HepG2 (cell line): ENCODE data around the gene NSUN2. TPM values are rescaled to one million over a fixed set of nuclear protein-coding genes. Genes with fewer than 3 reads are reported as not detected.

ENCODE experiments used
- ATAC-seq: fragments of 200-7000 bp; cut with Tn5 transposase; 3 replicates; pipeline ENCODE4 v1.9.1; 2020; ENCODE audit warnings: mild to moderate bottlenecking, moderate library complexity
- BruUV-seq: library from RNA; stranded (reverse); fragments of 400-500 nt; replicated peaks from 2 replicates; lab custom pipeline; 2021; lab: Mats Ljungman, UMichigan
- CTCF ChIA-PET: fragments of 300-600 bp; formaldehyde crosslinking; extraction: SDS; loops from one replicate; lab custom pipeline; 2021; ENCODE audit warnings: low total read pairs, inconsistent platforms, low intra/inter-chr PET ratio; lab: Yijun Ruan, JAX
- POLR2A ChIA-PET: fragments of 350-600 bp; sonication (Branson Sonifier 250); formaldehyde crosslinking; loops from one replicate; lab custom pipeline; 2020; ENCODE audit warnings: antibody characterized with exemption, inconsistent platforms; lab: Yijun Ruan, JAX
- DNase-seq: peaks from one replicate; pipeline ENCODE4 v3.0.0-alpha.2; 2015; ENCODE audit warnings: low spot score
- FAIRE-seq: peaks from 3 replicates; lab custom pipeline; 2011; peaks lifted over from hg19 to GRCh38; lab: Jason Lieb, UNC
- H2AFZ ChIP-seq: one replicate; pipeline ENCODE4 v1.6.1; 2011; ENCODE audit warnings: low read length, inconsistent platforms
- H3K27ac ChIP-seq: fragments of 300-600 bp; 3 replicates; pipeline ENCODE4 v1.8.0; 2011; ENCODE audit warnings: mixed run types, mild to moderate bottlenecking, mixed read lengths, low read length, inconsistent platforms; ENCODE audit not compliant: insufficient read depth; ENCODE audit errors: extremely low read length
- H3K27me3 ChIP-seq, 2 experiments: fragments of 200-600 bp in 1 of 2; 2 replicates in 1 of 2; 3 replicates in 1 of 2; pipeline versions ENCODE4 v1.6.0 to v1.8.0; 2011; ENCODE audit warnings: low read length in 2 of 2, mild to moderate bottlenecking in 2 of 2, moderate library complexity in 2 of 2, inconsistent platforms in 1 of 2; ENCODE audit not compliant: insufficient read depth in 2 of 2, control insufficient read depth in 1 of 2
- H3K36me3 ChIP-seq, 2 experiments: fragments of 200-600 bp in 1 of 2; replicated peaks in 1 of 2; 2 replicates in 1 of 2; 3 replicates in 1 of 2; pipeline versions ENCODE4 v1.5.1 to v1.8.0; 2011; ENCODE audit warnings: low read length in 2 of 2, inconsistent platforms in 1 of 2; ENCODE audit not compliant: insufficient read depth in 2 of 2, control insufficient read depth in 1 of 2
- H3K4me1 ChIP-seq: 2 replicates; pipeline ENCODE4 v1.5.1; 2012; ENCODE audit warnings: low read length, inconsistent platforms; ENCODE audit not compliant: insufficient read depth
- H3K4me2 ChIP-seq: 2 replicates; pipeline ENCODE4 v1.6.0; 2011; ENCODE audit warnings: low read depth, low read length, inconsistent platforms
- H3K4me3 ChIP-seq, 3 experiments: fragments of 200-600 bp in 1 of 3; sonication (generic), shearing (Covaris generic) in 1 of 3; replicated peaks in 1 of 3; 2 replicates each; pipeline ENCODE4 v1.5.1; 2011 to 2016; ENCODE audit warnings: low read length in 3 of 3, inconsistent platforms in 2 of 3, low read depth in 2 of 3, mild to moderate bottlenecking in 2 of 3, control low read depth in 1 of 3, mixed read lengths in 1 of 3; ENCODE audit not compliant: insufficient read depth in 1 of 3
- H3K79me2 ChIP-seq: one replicate; pipeline ENCODE4 v1.6.1; 2011; ENCODE audit warnings: low read length, inconsistent platforms; ENCODE audit not compliant: insufficient read depth
- H3K9ac ChIP-seq: 2 replicates; pipeline ENCODE4 v1.6.0; 2011; ENCODE audit warnings: mild to moderate bottlenecking, low read depth, low read length, inconsistent platforms; ENCODE audit not compliant: insufficient read depth
- H3K9me3 ChIP-seq: 2 replicates; pipeline ENCODE4 v1.5.1; 2012; ENCODE audit warnings: mild to moderate bottlenecking, low read length
- H4K20me1 ChIP-seq: 2 replicates; pipeline ENCODE4 v1.6.0; 2011; ENCODE audit warnings: inconsistent platforms, mild to moderate bottlenecking, low read length, moderate library complexity; ENCODE audit not compliant: insufficient read depth
- ATM ChIP-seq: fragments of 450-650 bp; IDR thresholded peaks from 2 replicates; pipeline ENCODE4 v1.7.1; 2017; ENCODE audit warnings: mild to moderate bottlenecking, borderline replicate concordance
- HNF4G ChIP-seq, 2 experiments: sonication (generic) in 1 of 2; formaldehyde crosslinking in 1 of 2; IDR thresholded peaks; 2 replicates each; pipeline versions ENCODE4 v1.4.0 to v1.6.1; 2011 to 2020; ENCODE audit warnings: borderline replicate concordance in 2 of 2, low read depth in 2 of 2, mild to moderate bottlenecking in 2 of 2, low read length in 1 of 2, missing genetic modification reagents in 1 of 2, moderate library complexity in 1 of 2
- MTA3 ChIP-seq: sonication (generic); formaldehyde crosslinking; IDR thresholded peaks from 2 replicates; pipeline ENCODE4 v1.4.0; 2020; ENCODE audit warnings: missing genetic modification reagents
- ONECUT2 ChIP-seq: sonication (generic); formaldehyde crosslinking; IDR thresholded peaks from 2 replicates; pipeline ENCODE4 v1.4.0; 2020; ENCODE audit warnings: missing genetic modification reagents
- SP4 ChIP-seq: sonication (generic); formaldehyde crosslinking; IDR thresholded peaks from 2 replicates; pipeline ENCODE4 v1.8.1; 2023; ENCODE audit warnings: mild to moderate bottlenecking, missing genetic modification reagents
- SRY ChIP-seq: sonication (generic); formaldehyde crosslinking; IDR thresholded peaks from 2 replicates; pipeline ENCODE4 v1.8.0; 2022; ENCODE audit warnings: mild to moderate bottlenecking, missing genetic modification reagents
- ZNF670 ChIP-seq: sonication (generic); formaldehyde crosslinking; IDR thresholded peaks from 2 replicates; pipeline ENCODE4 v1.8.0; 2022; ENCODE audit warnings: mild to moderate bottlenecking, missing genetic modification reagents, borderline replicate concordance
- WGBS: methylation state at CpG from one replicate; pipeline ENCODE4 v1.1.6; 2017; ENCODE audit warnings: low lambda C conversion rate; 5-methylcytosine and 5-hydroxymethylcytosine counted together
- in situ Hi-C: cut with HindIII; loops from 2 replicates; pipeline ENCODE4 v1.10.0; 2017; ENCODE audit warnings: low pct_unique_long_range_greater_than_20kb; ENCODE audit not compliant: extremely low pct_ligation_motif_present
- intact Hi-C: fragments of 100-400 bp; cut with micrococcal nuclease; formaldehyde crosslinking; loops from one replicate; pipeline ENCODE4 v1.10.0; 2022; ENCODE audit not compliant: unreplicated experiment
- polyA plus RNA-seq, 8 experiments: library from polyadenylated mRNA; depleted of rRNA in 3 of 8; stranded (reverse) in 7 of 8; unstranded in 1 of 8; fragments of >200 nt; fragmentation: Illumina TruSeq in 4 of 8; extraction: Trizol in 4 of 8; gene quantifications; 2 replicates each; pipeline versions ENCODE4 v1.2.1 to v1.2.3, GENCODE V29; 2011 to 2016; ENCODE audit warnings: low read depth in 4 of 8, missing spikeins in 1 of 8, mixed read lengths in 1 of 8; ENCODE audit not compliant: insufficient read depth in 1 of 8
- total RNA-seq, 5 experiments: library from RNA; depleted of rRNA; stranded (reverse); fragments of >200 nt; fragmentation: Illumina TruSeq; extraction: Trizol; gene quantifications; 2 replicates each; pipeline ENCODE4 v1.2.3, GENCODE V29; 2016; ENCODE audit warnings: low read depth in 1 of 5
- TF ChIP-seq, protein P1 (sequence below): sonication (generic); formaldehyde crosslinking; IDR thresholded peaks from 2 replicates; pipeline ENCODE4 v1.5.0; 2020; ENCODE audit warnings: mild to moderate bottlenecking, missing genetic modification reagents, moderate library complexity
- TF ChIP-seq, protein P2 (sequence below): sonication (generic); formaldehyde crosslinking; IDR thresholded peaks from 2 replicates; pipeline ENCODE4 v1.5.1; 2020; ENCODE audit warnings: missing genetic modification reagents, mild to moderate bottlenecking, borderline replicate concordance
- TF ChIP-seq, protein P3 (sequence below): sonication (generic); formaldehyde crosslinking; IDR thresholded peaks from 2 replicates; pipeline ENCODE4 v1.5.0; 2020; ENCODE audit warnings: missing genetic modification reagents, mild to moderate bottlenecking, borderline replicate concordance

NSUN2 gene
- total and polyA plus RNA-seq, 2 of the 13 experiments (the other 11 are each of a cell fraction or from before 2014, with no cell fraction given): 51.7 to 69.1 TPM

DNA sequence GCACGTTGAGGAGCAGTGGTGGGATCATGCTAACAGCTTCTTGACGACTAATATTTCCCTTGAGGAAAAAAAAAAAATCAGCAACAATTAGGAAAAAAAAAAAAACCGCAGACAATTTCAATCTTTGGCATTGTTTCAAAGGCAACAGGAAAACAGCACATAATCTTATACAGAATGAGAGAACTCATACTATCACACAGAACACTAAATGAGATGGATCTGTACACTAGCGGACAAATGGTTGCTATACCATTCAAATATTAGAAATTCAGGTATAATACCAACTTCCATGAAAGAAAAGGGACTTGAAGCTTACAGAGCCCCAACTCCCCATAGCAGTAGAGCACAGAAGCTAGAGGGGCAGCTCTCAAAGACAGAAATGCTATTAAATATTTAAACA, 9.6 kb downstream of the NSUN2 start:
- no peaks in the 10 kb centered on the region; the same call in 1 of the 2 replicates for H4K20me1 ChIP-seq
- no peaks in the 10 kb centered on the region for H3K4me1 ChIP-seq
- peaks cover 35 to 85% of the 10 kb centered on the region in 2 experiments for H3K36me3 ChIP-seq
- no peak overlapping the region for H2AFZ ChIP-seq
- in situ Hi-C loops: no loop called here
- ChIA-PET CTCF (no interaction called here), POLR2A (interaction anchor here (1.6 kb wide), 1 partner anchor 10 kb away, joined by 4 read pairs; the partner anchor contains the start of genes NSUN2 and SRD5A1)
- H3K27me3 ChIP-seq: no peaks in the 10 kb centered on the region
- no peaks in the 10 kb centered on the region for H3K9me3 ChIP-seq
- BruUV-seq: no TSS peak
- no peak overlapping the region for H3K4me3 ChIP-seq
- ATAC-seq (no peak), DNase-seq (no peak), FAIRE-seq (no peak)
- no peak overlapping the region for H3K27ac ChIP-seq
- intact Hi-C loops: no loop called here
- WGBS: 96% methylated on average over 4 of the region's 4 CpGs
- no peak overlapping the region for H3K4me2 ChIP-seq
- H3K9ac ChIP-seq: no peak overlapping the region
- TF ChIP-seq MTA3 (CRISPR knock-in tag) (no peak), HNF4G (IDR thresholded peaks at IDR 0.05; ENCODE audit: borderline replicate concordance, low read depth, low read length) (no peak), HNF4G (CRISPR knock-in tag; IDR thresholded peaks at IDR 0.05; ENCODE audit: borderline replicate concordance, low read depth) (no peak), SP4 (no peak), ONECUT2 (CRISPR knock-in tag) (no peak), SRY (no peak), ZNF670 (no peak), ATM (no peak)
- TF ChIP-seq, protein P1, sequence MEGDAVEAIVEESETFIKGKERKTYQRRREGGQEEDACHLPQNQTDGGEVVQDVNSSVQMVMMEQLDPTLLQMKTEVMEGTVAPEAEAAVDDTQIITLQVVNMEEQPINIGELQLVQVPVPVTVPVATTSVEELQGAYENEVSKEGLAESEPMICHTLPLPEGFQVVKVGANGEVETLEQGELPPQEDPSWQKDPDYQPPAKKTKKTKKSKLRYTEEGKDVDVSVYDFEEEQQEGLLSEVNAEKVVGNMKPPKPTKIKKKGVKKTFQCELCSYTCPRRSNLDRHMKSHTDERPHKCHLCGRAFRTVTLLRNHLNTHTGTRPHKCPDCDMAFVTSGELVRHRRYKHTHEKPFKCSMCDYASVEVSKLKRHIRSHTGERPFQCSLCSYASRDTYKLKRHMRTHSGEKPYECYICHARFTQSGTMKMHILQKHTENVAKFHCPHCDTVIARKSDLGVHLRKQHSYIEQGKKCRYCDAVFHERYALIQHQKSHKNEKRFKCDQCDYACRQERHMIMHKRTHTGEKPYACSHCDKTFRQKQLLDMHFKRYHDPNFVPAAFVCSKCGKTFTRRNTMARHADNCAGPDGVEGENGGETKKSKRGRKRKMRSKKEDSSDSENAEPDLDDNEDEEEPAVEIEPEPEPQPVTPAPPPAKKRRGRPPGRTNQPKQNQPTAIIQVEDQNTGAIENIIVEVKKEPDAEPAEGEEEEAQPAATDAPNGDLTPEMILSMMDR: no peak
- TF ChIP-seq, protein P2, sequence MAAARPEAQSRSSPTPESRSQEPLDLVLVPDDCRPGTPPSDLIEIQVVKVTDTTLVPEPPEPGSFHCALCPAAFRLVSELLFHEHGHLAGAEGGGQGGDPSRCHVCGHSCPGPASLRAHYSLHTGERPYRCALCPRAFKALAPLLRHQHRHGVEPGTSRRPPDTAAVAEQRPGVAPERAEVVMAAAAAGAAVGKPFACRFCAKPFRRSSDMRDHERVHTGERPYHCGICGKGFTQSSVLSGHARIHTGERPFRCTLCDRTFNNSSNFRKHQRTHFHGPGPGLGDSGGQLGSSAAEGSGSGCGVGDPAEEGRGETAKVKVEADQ (CRISPR knock-in tag): no peak
- TF ChIP-seq, protein P3, sequence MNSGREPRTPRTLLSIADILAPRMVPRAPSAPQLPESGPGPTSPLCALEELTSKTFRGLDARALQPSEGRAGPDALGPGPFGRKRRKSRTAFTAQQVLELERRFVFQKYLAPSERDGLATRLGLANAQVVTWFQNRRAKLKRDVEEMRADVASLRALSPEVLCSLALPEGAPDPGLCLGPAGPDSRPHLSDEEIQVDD (CRISPR knock-in tag): no peak
- TF ChIP-seq, all 625 proteins: peak for 0
- peaks cover 47% of the 10 kb centered on the region for H3K79me2 ChIP-seq
